ENCODE measurements around the gene ANKRD28. TPM values are rescaled to one million over a fixed set of nuclear protein-coding genes. Genes with fewer than 3 reads are reported as not detected.

The ANKRD28 gene
- total and polyA plus RNA-seq, 2 donors from 2014 or later: 9.8 to 72.4 TPM

DNA sequence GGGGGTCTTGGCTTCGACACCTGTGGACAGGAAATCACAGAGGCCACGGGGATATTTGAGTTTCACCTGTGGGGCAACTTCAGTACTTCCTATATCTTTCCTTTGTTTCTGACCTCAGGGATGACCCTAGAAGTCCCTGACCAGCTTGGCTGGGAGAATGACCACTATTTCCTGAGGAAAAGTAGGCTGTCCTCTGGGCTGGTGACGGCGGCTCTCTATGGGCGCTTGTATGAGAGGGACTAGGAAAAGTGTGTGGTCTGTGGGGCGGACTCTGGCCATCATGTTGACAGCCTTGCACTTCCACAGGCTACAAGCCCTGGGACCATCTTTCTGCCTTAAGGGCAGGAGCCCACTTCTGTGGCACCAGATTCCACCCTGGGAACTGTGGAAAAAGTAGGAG lies 152.5 kb downstream of the ANKRD28 start:
- no peaks in the 10 kb centered on the region for H3K4me1 ChIP-seq (ENCODE audit: control insufficient read depth in 2 of 3, insufficient read depth in 2 of 3, low read depth in 1 of 3, low read length in 3 of 3)
- no peaks in the 10 kb centered on the region for H3K27me3 ChIP-seq (ENCODE audit: control insufficient read depth, insufficient read depth, low read length)
- intact Hi-C loops (cut with DNase I): no loop called here
- no peaks in the 10 kb centered on the region for H3K9me3 ChIP-seq (ENCODE audit: control insufficient read depth in 2 of 3, insufficient read depth in 1 of 3, low read length in 3 of 3)
- H3K9ac ChIP-seq (ENCODE audit: low read length in 3 of 3): no peak overlapping the region
- FAIRE-seq: no peak
- H3K27ac ChIP-seq (ENCODE audit: low read depth in 2 of 2, low read length in 2 of 2): no peak overlapping the region
- H3K4me3 ChIP-seq (ENCODE audit: low read length in 3 of 3): no peak overlapping the region
- TF ChIP-seq, protein P1, sequence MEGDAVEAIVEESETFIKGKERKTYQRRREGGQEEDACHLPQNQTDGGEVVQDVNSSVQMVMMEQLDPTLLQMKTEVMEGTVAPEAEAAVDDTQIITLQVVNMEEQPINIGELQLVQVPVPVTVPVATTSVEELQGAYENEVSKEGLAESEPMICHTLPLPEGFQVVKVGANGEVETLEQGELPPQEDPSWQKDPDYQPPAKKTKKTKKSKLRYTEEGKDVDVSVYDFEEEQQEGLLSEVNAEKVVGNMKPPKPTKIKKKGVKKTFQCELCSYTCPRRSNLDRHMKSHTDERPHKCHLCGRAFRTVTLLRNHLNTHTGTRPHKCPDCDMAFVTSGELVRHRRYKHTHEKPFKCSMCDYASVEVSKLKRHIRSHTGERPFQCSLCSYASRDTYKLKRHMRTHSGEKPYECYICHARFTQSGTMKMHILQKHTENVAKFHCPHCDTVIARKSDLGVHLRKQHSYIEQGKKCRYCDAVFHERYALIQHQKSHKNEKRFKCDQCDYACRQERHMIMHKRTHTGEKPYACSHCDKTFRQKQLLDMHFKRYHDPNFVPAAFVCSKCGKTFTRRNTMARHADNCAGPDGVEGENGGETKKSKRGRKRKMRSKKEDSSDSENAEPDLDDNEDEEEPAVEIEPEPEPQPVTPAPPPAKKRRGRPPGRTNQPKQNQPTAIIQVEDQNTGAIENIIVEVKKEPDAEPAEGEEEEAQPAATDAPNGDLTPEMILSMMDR (IDR thresholded peaks at IDR 0.05; ENCODE audit: borderline replicate concordance, extremely low read depth, insufficient read depth): no peak
- peaks cover 0 to 6% (median 2%) of the 10 kb centered on the region in 3 donors for H3K36me3 ChIP-seq (ENCODE audit: control insufficient read depth in 2 of 3, insufficient read depth in 3 of 3, low read length in 3 of 3)
- DNase-seq: no peak

DNA sequence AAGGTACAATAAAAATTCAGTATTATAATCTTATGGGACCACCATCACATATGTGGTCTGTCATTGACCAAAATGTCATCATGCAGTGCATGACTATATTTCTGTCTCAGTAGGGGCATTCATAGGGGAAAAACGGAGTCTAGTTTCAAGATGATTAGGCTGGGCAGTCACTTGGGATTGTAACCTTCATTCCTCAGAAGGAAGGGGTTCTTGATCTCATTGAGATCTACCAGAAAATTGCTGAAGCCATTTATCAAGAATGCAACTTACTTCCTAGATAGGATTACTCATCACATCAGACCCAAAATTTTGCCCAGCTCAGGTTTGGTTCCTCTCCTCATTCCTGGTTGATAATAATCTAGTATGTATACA lies 158.9 kb downstream of the ANKRD28 start:
- Histone ChIP-seq H3K4me1 (ENCODE audit: control insufficient read depth in 2 of 3, insufficient read depth in 2 of 3, low read depth in 1 of 3, low read length in 3 of 3) (peaks cover 0 to 6% (median 6%) of the 10 kb centered on the region in 3 donors), H3K9ac (ENCODE audit: low read length in 3 of 3) (no peak overlapping the region), H3K36me3 (ENCODE audit: control insufficient read depth in 2 of 3, insufficient read depth in 3 of 3, low read length in 3 of 3) (peaks cover 0 to 5% (median 2%) of the 10 kb centered on the region in 3 donors), H3K27ac (ENCODE audit: low read depth in 2 of 2, low read length in 2 of 2) (no peak overlapping the region), H3K27me3 (ENCODE audit: control insufficient read depth, insufficient read depth, low read length) (no peaks in the 10 kb centered on the region), H3K4me3 (ENCODE audit: low read length in 3 of 3) (no peak overlapping the region), H3K9me3 (ENCODE audit: control insufficient read depth in 2 of 3, insufficient read depth in 1 of 3, low read length in 3 of 3) (no peaks in the 10 kb centered on the region)
- intact Hi-C loops (cut with DNase I): loop anchor here (10.0 kb wide), 1 partner anchor 166 kb away; no protein-coding TSS in a partner anchor
- DNase-seq: no peak
- no peak for FAIRE-seq
- TF ChIP-seq, protein P1 (IDR thresholded peaks at IDR 0.05; ENCODE audit: borderline replicate concordance, extremely low read depth, insufficient read depth): no peak

DNA sequence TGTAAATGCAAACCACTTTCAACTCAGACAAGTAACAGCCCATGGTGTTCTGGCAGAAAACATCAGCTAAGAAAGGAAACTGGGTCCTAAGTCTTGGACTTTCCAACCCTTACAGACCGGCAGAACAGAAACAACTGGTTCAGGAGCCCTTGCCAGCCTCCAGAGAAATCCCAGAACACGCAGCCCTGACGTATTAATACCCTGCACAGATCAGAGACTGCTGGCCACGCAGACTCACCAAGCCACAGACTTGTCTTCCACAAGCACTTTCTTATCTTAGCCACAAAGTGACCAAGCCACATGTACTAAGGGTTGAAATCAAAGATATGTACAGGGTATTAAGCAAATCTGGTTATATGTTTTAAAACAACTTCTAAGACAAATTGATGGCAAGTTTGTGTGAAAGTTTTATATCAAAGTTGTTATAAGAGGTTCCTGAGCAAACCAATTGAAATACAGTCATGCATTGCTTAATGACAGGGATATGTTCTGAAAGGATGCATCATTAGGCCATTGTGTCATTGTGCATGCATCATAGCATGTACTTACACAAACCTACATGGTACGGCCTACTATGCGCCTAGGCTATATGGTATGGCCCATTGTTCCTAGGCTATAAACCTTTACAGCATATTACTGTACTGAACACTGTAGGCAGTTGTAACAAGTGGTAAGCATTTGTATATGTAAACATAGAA lies 159.4 kb downstream of the ANKRD28 start:
- Histone ChIP-seq H3K27ac (ENCODE audit: low read depth in 2 of 2, low read length in 2 of 2) (no peak overlapping the region), H3K27me3 (ENCODE audit: control insufficient read depth, insufficient read depth, low read length) (no peaks in the 10 kb centered on the region), H3K4me3 (ENCODE audit: low read length in 3 of 3) (no peak overlapping the region), H3K36me3 (ENCODE audit: control insufficient read depth in 2 of 3, insufficient read depth in 3 of 3, low read length in 3 of 3) (peaks cover 0 to 5% (median 2%) of the 10 kb centered on the region in 3 donors), H3K9me3 (ENCODE audit: control insufficient read depth in 2 of 3, insufficient read depth in 1 of 3, low read length in 3 of 3) (no peaks in the 10 kb centered on the region), H3K9ac (ENCODE audit: low read length in 3 of 3) (no peak overlapping the region), H3K4me1 (ENCODE audit: control insufficient read depth in 2 of 3, insufficient read depth in 2 of 3, low read depth in 1 of 3, low read length in 3 of 3) (peaks cover 0 to 6% (median 6%) of the 10 kb centered on the region in 3 donors)
- DNase-seq: no peak
- TF ChIP-seq, protein P1 (IDR thresholded peaks at IDR 0.05; ENCODE audit: borderline replicate concordance, extremely low read depth, insufficient read depth): no peak
- intact Hi-C loops (cut with DNase I): loop anchor here (10.0 kb wide), 1 partner anchor 166 kb away; no protein-coding TSS in a partner anchor
- no peak for FAIRE-seq

All from kidney (tissue), 14 donors.